HCT116 (cell line): ENCODE results near the gene DUS3L. TPM values are rescaled to one million over a fixed set of nuclear protein-coding genes. Genes with fewer than 3 reads are reported as not detected.
A peak's percentile ranks its signal among the peaks of the same experiment; 100 is the strongest.

Source experiments
- ATAC-seq: fragments of 200-7000 bp; cut with Tn5 transposase; 2 replicates; pipeline ENCODE4 v1.9.1; 2020; ENCODE audit warnings: mild to moderate bottlenecking, moderate library complexity
- BruUV-seq: library from RNA; stranded (reverse); fragments of 400-500 nt; replicated peaks from 2 replicates; lab custom pipeline; 2021; lab: Mats Ljungman, UMichigan
- CTCF ChIA-PET: fragments of 300-600 bp; sonication (Branson Sonifier 250); formaldehyde crosslinking; loops from one replicate; lab custom pipeline; 2021; ENCODE audit warnings: antibody characterized with exemption; lab: Charles Lee
- POLR2A ChIA-PET: fragments of 300-600, 350-600 bp; sonication (Branson Sonifier 250); formaldehyde crosslinking; loops from one replicate; lab custom pipeline; 2021; ENCODE audit warnings: antibody characterized with exemption; lab: Charles Lee
- RAD21 ChIA-PET, 2 experiments: fragments of 300-600 bp; sonication (Branson Sonifier 250); formaldehyde crosslinking; loops; one replicate each; lab custom pipeline; 2023; ENCODE audit warnings: low total read pairs in 2 of 2; ENCODE audit not compliant: uncharacterized antibody in 2 of 2, unreplicated experiment in 2 of 2, low non-redundant PET in 1 of 2; lab: Charles Lee
- DNase-seq: peaks from one replicate; pipeline ENCODE4 v3.0.0-alpha.2; 2010; ENCODE audit warnings: low read depth, low spot score
- H2AFZ ChIP-seq: fragments of 200-600 bp; shearing (Covaris generic), sonication (generic); 2 replicates; pipeline ENCODE4 v1.6.1; 2017; ENCODE audit warnings: low read depth, mixed run types, mixed read lengths, antibody characterized with exemption, low read length; ENCODE audit not compliant: poor library complexity, severe bottlenecking
- H3K27ac ChIP-seq: 2 replicates; pipeline ENCODE4 v1.5.1; 2012; ENCODE audit warnings: low read depth, low read length
- H3K27me3 ChIP-seq: fragments of 200-600 bp; sonication (generic); 2 replicates; pipeline ENCODE4 v1.6.1; 2016; ENCODE audit warnings: mixed run types, low read length, mixed read lengths; ENCODE audit not compliant: insufficient read depth
- H3K36me3 ChIP-seq, 2 experiments: fragments of 200-500 bp in 1 of 2; fragments of 200-600 bp in 1 of 2; sonication (Bioruptor generic) in 1 of 2; sonication (generic) in 1 of 2; 2 replicates each; pipeline versions ENCODE4 v1.5.1 to v1.6.1; 2014 to 2016; ENCODE audit warnings: low read length in 2 of 2, inconsistent platforms in 1 of 2, mixed read lengths in 1 of 2, mixed run types in 1 of 2; ENCODE audit not compliant: insufficient read depth in 2 of 2, control insufficient read depth in 1 of 2
- H3K4me1 ChIP-seq, 2 experiments: fragments of 200-600 bp in 1 of 2; sonication (generic) in 1 of 2; 2 replicates each; pipeline versions ENCODE4 v1.5.1 to v1.6.1; 2012 to 2017; ENCODE audit warnings: low read length in 2 of 2, inconsistent platforms in 1 of 2, mild to moderate bottlenecking in 1 of 2, mixed read lengths in 1 of 2, mixed run types in 1 of 2, moderate library complexity in 1 of 2; ENCODE audit not compliant: insufficient read depth in 2 of 2, control insufficient read depth in 1 of 2
- H3K4me2 ChIP-seq: fragments of 200-600 bp; sonication (generic); 2 replicates; pipeline ENCODE4 v1.6.1; 2017; ENCODE audit warnings: mixed run types, low read length, mixed read lengths
- H3K4me3 ChIP-seq, 2 experiments: fragments of 200-600 bp in 1 of 2; sonication (generic) in 1 of 2; replicated peaks in 1 of 2; 2 replicates each; pipeline ENCODE4 v1.5.1; 2011 to 2016; ENCODE audit warnings: low read length in 2 of 2, control low read depth in 1 of 2, low read depth in 1 of 2, mild to moderate bottlenecking in 1 of 2, mixed read lengths in 1 of 2, mixed run types in 1 of 2
- H3K79me2 ChIP-seq: fragments of 200-600 bp; sonication (generic); 2 replicates; pipeline ENCODE4 v1.6.1; 2017; ENCODE audit warnings: mild to moderate bottlenecking, mixed run types, low read length, moderate library complexity, mixed read lengths; ENCODE audit not compliant: insufficient read depth
- H3K9ac ChIP-seq: fragments of 200-600 bp; sonication (generic); 2 replicates; pipeline ENCODE4 v1.6.1; 2016; ENCODE audit warnings: low read length, mixed read lengths
- H3K9me2 ChIP-seq: fragments of 200-600 bp; sonication (generic), shearing (Covaris generic); 2 replicates; pipeline ENCODE4 v1.6.1; 2017; ENCODE audit warnings: mixed run types, mild to moderate bottlenecking, moderate library complexity; ENCODE audit not compliant: insufficient read depth
- H3K9me3 ChIP-seq, 2 experiments: fragments of 200-500 bp in 1 of 2; fragments of 200-600 bp in 1 of 2; sonication (Bioruptor generic) in 1 of 2; sonication (generic) in 1 of 2; 2 replicates each; pipeline ENCODE4 v1.6.1; 2014 to 2017; ENCODE audit warnings: low read length in 2 of 2, mixed read lengths in 2 of 2, inconsistent platforms in 1 of 2, low read depth in 1 of 2, mild to moderate bottlenecking in 1 of 2, mixed run types in 1 of 2, moderate library complexity in 1 of 2; ENCODE audit not compliant: control insufficient read depth in 1 of 2, insufficient read depth in 1 of 2
- H4K20me1 ChIP-seq: fragments of 200-600 bp; sonication (generic), shearing (Covaris generic); 2 replicates; pipeline ENCODE4 v1.6.1; 2017; ENCODE audit warnings: mixed run types, mild to moderate bottlenecking, moderate library complexity; ENCODE audit not compliant: insufficient read depth
- CTCF ChIP-seq, 3 experiments: fragments of 200-600 bp in 1 of 3; sonication (generic) in 1 of 3; IDR thresholded peaks in 2 of 3; conservative IDR thresholded peaks in 1 of 3; 2 replicates each; pipeline ENCODE4 v1.5.1; 2012 to 2017; ENCODE audit warnings: low read depth in 2 of 3, low read length in 2 of 3, antibody characterized with exemption in 1 of 3, borderline replicate concordance in 1 of 3, control low read depth in 1 of 3, mild to moderate bottlenecking in 1 of 3, mixed read lengths in 1 of 3, mixed run types in 1 of 3, moderate library complexity in 1 of 3; ENCODE audit not compliant: insufficient read depth in 1 of 3
- EGR1 ChIP-seq: IDR thresholded peaks from 2 replicates; pipeline ENCODE4 v1.6.1; 2012; ENCODE audit warnings: low read depth
- JUND ChIP-seq: IDR thresholded peaks from 2 replicates; pipeline ENCODE4 v1.6.1; 2012
- RAD21 ChIP-seq: IDR thresholded peaks from 2 replicates; pipeline ENCODE4 v1.6.1; 2012; ENCODE audit warnings: low read depth, mild to moderate bottlenecking
- SIN3A ChIP-seq: IDR thresholded peaks from 2 replicates; pipeline ENCODE4 v1.6.1; 2012; ENCODE audit warnings: low read depth
- YY1 ChIP-seq: IDR thresholded peaks from 2 replicates; pipeline ENCODE4 v1.6.1; 2011; ENCODE audit warnings: low read length, low read depth, moderate library complexity, mild to moderate bottlenecking; ENCODE audit not compliant: insufficient replicate concordance; ENCODE audit errors: extremely low read depth
- intact Hi-C: fragments of 100-400 bp; cut with micrococcal nuclease; formaldehyde crosslinking; loops from 2 replicates; pipeline ENCODE4 v1.10.0; 2022
- total RNA-seq: library from RNA; stranded (reverse); gene quantifications from one replicate; pipeline ENCODE4 v1.2.1, GENCODE V29; 2021; ENCODE audit not compliant: unreplicated experiment

The DUS3L gene
- total RNA-seq, 1 experiment from 2014 or later = 78.1 TPM

- Histone ChIP-seq H3K4me3 (peak overlapping the region; percentile 39 to 48), H3K9ac (peak overlapping the region; percentile 47), H3K4me1 (peaks cover 5 to 24% of the 10 kb centered on the region in 2 experiments)
- CTCF ChIA-PET = interaction anchor here (0.6 to 2.2 kb wide), 47 partner anchors 8 to 933 kb away, joined by 3 to 49 read pairs (median 4); partner anchors contain the start of genes ALKBH7, CATSPERD, DUS3L and FUT5
- TF ChIP-seq EGR1 = peak; percentile 68
- no peak for TF ChIP-seq JUND
- peak; percentile 98 to 100 (median 100) for TF ChIP-seq CTCF (IDR thresholded peaks at IDR 0.05 in 2 of 3, conservative IDR thresholded peaks at IDR 0.05 in 1 of 3; ENCODE audit: borderline replicate concordance in 1 of 3, insufficient read depth in 1 of 3, low read depth in 2 of 3, low read length in 2 of 3)
- peak; percentile 76 for TF ChIP-seq YY1
- TF ChIP-seq SIN3A = no peak
- TF ChIP-seq RAD21 = peak; percentile 97
- TF ChIP-seq, all 23 proteins: peak for 4
- intact Hi-C loops = loop anchor here (1.0 to 2.0 kb wide), 3 partner anchors 22 to 219 kb away; no protein-coding TSS in a partner anchor
- no peaks in the 10 kb centered on the region for H4K20me1 ChIP-seq
- RAD21 ChIA-PET = interaction anchor here (0.5 to 1.8 kb wide), 12 partner anchors 9 to 867 kb away, joined by 3 to 10 read pairs (median 4); partner anchors contain the start of genes LONP1 (in 1 of the 2), NDUFA11 (in 1 of the 2) and RANBP3 (in 1 of the 2)
- no peaks in the 10 kb centered on the region for H3K9me3 ChIP-seq
- peak overlapping the region; percentile 7; the same call in 1 of the 2 replicates for H3K27ac ChIP-seq
- peak overlapping the region; percentile 88 for H2AFZ ChIP-seq
- no peaks in the 10 kb centered on the region for H3K36me3 ChIP-seq
- H3K79me2 ChIP-seq = no peaks in the 10 kb centered on the region
- DNase-seq = peak; percentile 78
- ATAC-seq = peak; percentile 88
- POLR2A ChIA-PET = interaction anchor here (0.6 to 1.7 kb wide), 10 partner anchors 10 to 175 kb away, joined by 3 to 22 read pairs (median 4); partner anchors contain the start of genes DUS3L and RPL36
- H3K4me2 ChIP-seq = peak overlapping the region; percentile 91
- no peaks in the 10 kb centered on the region for H3K9me2 ChIP-seq
- no TSS peak for BruUV-seq
- no peaks in the 10 kb centered on the region for H3K27me3 ChIP-seq
Observed at GRCh38 chr19:5803752-5804515, 13.0 kb upstream of the DUS3L start.
